A673 (cell line): Measurements from ENCODE around the gene UQCRQ. TPM values are rescaled to one million over a fixed set of nuclear protein-coding genes. Genes with fewer than 3 reads are reported as not detected.
A peak's percentile ranks its signal among the peaks of the same experiment; 100 is the strongest.

Experiments
- BruUV-seq: library from RNA; stranded (reverse); fragments of 400-500 nt; replicated peaks from 2 replicates; lab custom pipeline; 2021; lab: Mats Ljungman, UMichigan
- CTCF ChIA-PET: fragments of 300-600 bp; sonication (Branson Sonifier 250); formaldehyde crosslinking; loops from one replicate; lab custom pipeline; 2022; ENCODE audit warnings: antibody characterized with exemption; lab: Charles Lee
- POLR2A ChIA-PET: fragments of 300-600 bp; sonication (Branson Sonifier 250); formaldehyde crosslinking; loops from one replicate; lab custom pipeline; 2022; ENCODE audit warnings: antibody characterized with exemption; ENCODE audit not compliant: low non-redundant PET; lab: Charles Lee
- DNase-seq: peaks from one replicate; pipeline ENCODE4 v3.0.0-alpha.2; 2015; ENCODE audit warnings: low spot score
- H3K27ac ChIP-seq: fragments of 200-600 bp; sonication (generic); 2 replicates; pipeline ENCODE4 v1.5.1; 2016; ENCODE audit warnings: mixed run types, low read depth, mild to moderate bottlenecking, mixed read lengths, antibody characterized with exemption, low read length; ENCODE audit not compliant: poor library complexity, severe bottlenecking
- H3K27me3 ChIP-seq: fragments of 200-600 bp; sonication (generic); replicated peaks from 2 replicates; pipeline ENCODE4 v1.6.1; 2017; ENCODE audit warnings: mixed run types, low read depth, mild to moderate bottlenecking, mixed read lengths, antibody characterized with exemption, low read length; ENCODE audit not compliant: insufficient read depth, poor library complexity
- H3K36me3 ChIP-seq: fragments of 200-600 bp; sonication (generic); 2 replicates; pipeline ENCODE4 v1.6.1; 2016; ENCODE audit warnings: mixed run types, mild to moderate bottlenecking, mixed read lengths, antibody characterized with exemption, low read length; ENCODE audit not compliant: insufficient read depth, poor library complexity, severe bottlenecking
- H3K4me1 ChIP-seq: fragments of 200-600 bp; sonication (generic); 2 replicates; pipeline ENCODE4 v1.6.1; 2017; ENCODE audit warnings: mixed run types, mild to moderate bottlenecking, mixed read lengths, antibody characterized with exemption, low read length; ENCODE audit not compliant: insufficient read depth, poor library complexity, severe bottlenecking
- H3K4me3 ChIP-seq: fragments of 200-600 bp; sonication (generic); 2 replicates; pipeline ENCODE4 v1.5.1; 2016; ENCODE audit warnings: low read depth, mixed run types, mild to moderate bottlenecking, mixed read lengths, low read length; ENCODE audit not compliant: poor library complexity, severe bottlenecking
- H3K9me3 ChIP-seq: fragments of 200-600 bp; sonication (generic); 2 replicates; pipeline ENCODE4 v1.6.1; 2016; ENCODE audit warnings: mixed run types, low read depth, mild to moderate bottlenecking, mixed read lengths, antibody characterized with exemption, low read length; ENCODE audit not compliant: poor library complexity, severe bottlenecking
- CTCF ChIP-seq: fragments of 300-800, 200-600 bp; sonication (generic); conservative IDR thresholded peaks from 2 replicates; pipeline ENCODE4 v1.5.1; 2017; ENCODE audit warnings: low read depth, mild to moderate bottlenecking, antibody characterized with exemption, low read length, moderate library complexity, mixed read lengths
- EZH2 ChIP-seq: fragments of 200-600 bp; sonication (generic); IDR thresholded peaks from 2 replicates; pipeline ENCODE4 v1.6.1; 2017; ENCODE audit warnings: borderline replicate concordance, low read depth, mild to moderate bottlenecking, mixed read lengths, antibody characterized with exemption, low read length; ENCODE audit not compliant: poor library complexity, severe bottlenecking
- intact Hi-C: fragments of 100-400 bp; cut with micrococcal nuclease; formaldehyde crosslinking; loops from one replicate; pipeline ENCODE4 v1.10.0; 2022; ENCODE audit not compliant: unreplicated experiment
- total RNA-seq: library from RNA; stranded (reverse); gene quantifications from 2 replicates; pipeline ENCODE4 v1.2.3, GENCODE V29; 2021

UQCRQ gene
- total RNA-seq, 1 experiment from 2014 or later: 542 TPM

- no peak for TF ChIP-seq EZH2
- no peak for TF ChIP-seq CTCF
- Histone ChIP-seq H3K36me3 (peaks cover 63% of the 10 kb centered on the region), H3K27ac (no peak overlapping the region), H3K9me3 (no peaks in the 10 kb centered on the region), H3K27me3 (no peaks in the 10 kb centered on the region), H3K4me3 (no peak overlapping the region), H3K4me1 (no peaks in the 10 kb centered on the region)
- POLR2A ChIA-PET: no interaction called here
- intact Hi-C loops: no loop called here
- CTCF ChIA-PET: no interaction called here
- no TSS peak for BruUV-seq
- no peak for DNase-seq
These were observed 29.4 kb downstream of the UQCRQ start for GRCh38 chr5:132895719-132896305.

- H3K4me1 ChIP-seq: no peaks in the 10 kb centered on the region
- BruUV-seq: TSS peak; percentile 39
- H3K9me3 ChIP-seq: no peaks in the 10 kb centered on the region
- ChIA-PET CTCF (no interaction called here), POLR2A (no interaction called here)
- TF ChIP-seq EZH2 (no peak), CTCF (no peak)
- H3K4me3 ChIP-seq: no peak overlapping the region
- H3K36me3 ChIP-seq: peaks cover 69% of the 10 kb centered on the region
- no peak for DNase-seq
- intact Hi-C loops: no loop called here
- no peak overlapping the region for H3K27ac ChIP-seq
- no peaks in the 10 kb centered on the region for H3K27me3 ChIP-seq
These were observed 30.2 kb downstream of the UQCRQ start for GRCh38 chr5:132896685-132897084.

GRCh38 chr5:132898094-132898493, 31.7 kb downstream of the UQCRQ start:
- H3K4me3 ChIP-seq: no peak overlapping the region
- peaks cover 62% of the 10 kb centered on the region for H3K36me3 ChIP-seq
- no peak for TF ChIP-seq CTCF
- no peak for TF ChIP-seq EZH2
- H3K4me1 ChIP-seq: no peaks in the 10 kb centered on the region
- no TSS peak for BruUV-seq
- intact Hi-C loops: no loop called here
- no peak for DNase-seq
- no peaks in the 10 kb centered on the region for H3K9me3 ChIP-seq
- no peaks in the 10 kb centered on the region for H3K27me3 ChIP-seq
- H3K27ac ChIP-seq: no peak overlapping the region
- ChIA-PET CTCF (no interaction called here), POLR2A (no interaction called here)
